HEK293 (cell line): ENCODE results near the gene STUB1.

Experiments
- BCL11B ChIP-seq: fragments of 450-650 bp; formaldehyde crosslinking; IDR thresholded peaks from 2 replicates; pipeline ENCODE4 v1.5.1; 2016; ENCODE audit warnings: low read depth, missing biosample characterization, missing genetic modification characterization
- GFI1B ChIP-seq: fragments of 450-650 bp; formaldehyde crosslinking; IDR thresholded peaks from 2 replicates; pipeline ENCODE4 v1.5.1; 2016; ENCODE audit warnings: missing biosample characterization, missing genetic modification characterization
- GLIS2 ChIP-seq: fragments of 450-650 bp; formaldehyde crosslinking; IDR thresholded peaks from 2 replicates; pipeline ENCODE4 v1.5.1; 2016; ENCODE audit warnings: missing biosample characterization, missing genetic modification characterization
- IKZF3 ChIP-seq: fragments of 450-650 bp; IDR thresholded peaks from 2 replicates; pipeline ENCODE4 v1.5.0; 2018; ENCODE audit warnings: missing biosample characterization, mild to moderate bottlenecking, missing genetic modification characterization, moderate library complexity
- REPIN1 ChIP-seq: fragments of 450-650 bp; formaldehyde crosslinking; IDR thresholded peaks from 2 replicates; pipeline ENCODE4 v1.5.1; 2017; ENCODE audit warnings: missing biosample characterization, missing genetic modification characterization, low read depth
- TCF7L2 ChIP-seq: IDR thresholded peaks from 2 replicates; pipeline ENCODE4 v1.6.1; 2011; ENCODE audit warnings: low read depth, mild to moderate bottlenecking, inconsistent platforms, low read length, moderate library complexity, borderline replicate concordance
- WT1 ChIP-seq: fragments of 450-650 bp; formaldehyde crosslinking; IDR thresholded peaks from 2 replicates; pipeline ENCODE4 v1.5.1; 2016; ENCODE audit warnings: missing biosample characterization, missing genetic modification characterization
- ZBTB21 ChIP-seq: fragments of 450-650 bp; formaldehyde crosslinking; IDR thresholded peaks from 2 replicates; pipeline ENCODE4 v1.5.1; 2017; ENCODE audit warnings: missing biosample characterization, missing genetic modification characterization
- ZBTB8A ChIP-seq: fragments of 450-650 bp; formaldehyde crosslinking; IDR thresholded peaks from 2 replicates; pipeline ENCODE4 v1.5.1; 2016; ENCODE audit warnings: missing biosample characterization, missing genetic modification characterization
- ZNF16 ChIP-seq: fragments of 450-650 bp; formaldehyde crosslinking; IDR thresholded peaks from 2 replicates; pipeline ENCODE4 v1.5.1; 2016; ENCODE audit warnings: low read depth, missing biosample characterization, missing genetic modification characterization
- ZNF302 ChIP-seq: fragments of 450-650 bp; formaldehyde crosslinking; IDR thresholded peaks from 2 replicates; pipeline ENCODE4 v1.5.1; 2016; ENCODE audit warnings: missing biosample characterization, missing genetic modification characterization, low read depth
- ZNF354C ChIP-seq: fragments of 450-650 bp; formaldehyde crosslinking; IDR thresholded peaks from 2 replicates; pipeline ENCODE4 v1.5.1; 2016; ENCODE audit warnings: missing biosample characterization, missing genetic modification characterization, low read depth, borderline replicate concordance
- ZNF394 ChIP-seq: fragments of 450-650 bp; formaldehyde crosslinking; IDR thresholded peaks from 2 replicates; pipeline ENCODE4 v1.5.1; 2016; ENCODE audit warnings: missing biosample characterization, missing genetic modification characterization, mild to moderate bottlenecking, moderate library complexity, borderline replicate concordance
- ZNF423 ChIP-seq: fragments of 450-650 bp; formaldehyde crosslinking; IDR thresholded peaks from 2 replicates; pipeline ENCODE4 v1.5.1; 2016; ENCODE audit warnings: missing biosample characterization, missing genetic modification characterization
- ZNF521 ChIP-seq: fragments of 450-650 bp; formaldehyde crosslinking; IDR thresholded peaks from 2 replicates; pipeline ENCODE4 v1.5.1; 2017; ENCODE audit warnings: missing biosample characterization, mild to moderate bottlenecking, missing genetic modification characterization
- ZNF596 ChIP-seq: fragments of 450-650 bp; IDR thresholded peaks from 2 replicates; pipeline ENCODE4 v1.5.0; 2018; ENCODE audit warnings: missing biosample characterization, mild to moderate bottlenecking, missing genetic modification characterization, moderate library complexity
- ZNF707 ChIP-seq: fragments of 450-650 bp; formaldehyde crosslinking; IDR thresholded peaks from 2 replicates; pipeline ENCODE4 v1.5.1; 2016; ENCODE audit warnings: missing biosample characterization, missing genetic modification characterization
- ZNF843 ChIP-seq: fragments of 450-650 bp; formaldehyde crosslinking; IDR thresholded peaks from 2 replicates; pipeline ENCODE4 v1.5.1; 2016; ENCODE audit warnings: missing biosample characterization, missing genetic modification characterization
- TF ChIP-seq, protein P1 (sequence below): fragments of 450-650 bp; formaldehyde crosslinking; IDR thresholded peaks from 2 replicates; pipeline ENCODE4 v1.5.1; 2017; ENCODE audit warnings: missing biosample characterization, missing genetic modification characterization
- TF ChIP-seq, protein P2 (sequence below): fragments of 450-650 bp; formaldehyde crosslinking; IDR thresholded peaks from 2 replicates; pipeline ENCODE4 v1.5.1; 2017; ENCODE audit warnings: missing biosample characterization, missing genetic modification characterization
- TF ChIP-seq, protein P3 (sequence below): IDR thresholded peaks from 2 replicates; pipeline ENCODE4 v1.6.1; 2011; ENCODE audit warnings: mild to moderate bottlenecking, low read depth, low read length, borderline replicate concordance
- TF ChIP-seq, protein P4 (sequence below): fragments of 450-650 bp; formaldehyde crosslinking; IDR thresholded peaks from 2 replicates; pipeline ENCODE4 v1.5.0; 2017; ENCODE audit warnings: missing biosample characterization, missing genetic modification characterization, borderline replicate concordance
- TF ChIP-seq, protein P5 (sequence below): fragments of 450-650 bp; IDR thresholded peaks from 2 replicates; pipeline ENCODE4 v1.5.1; 2018; ENCODE audit warnings: missing biosample characterization, missing genetic modification characterization
- TF ChIP-seq, protein P6 (sequence below): fragments of 450-650 bp; formaldehyde crosslinking; IDR thresholded peaks from 2 replicates; pipeline ENCODE4 v1.5.1; 2016; ENCODE audit warnings: missing biosample characterization, missing genetic modification characterization, borderline replicate concordance
- TF ChIP-seq, protein P7 (sequence below): fragments of 450-650 bp; formaldehyde crosslinking; IDR thresholded peaks from 2 replicates; pipeline ENCODE4 v1.5.1; 2016; ENCODE audit warnings: missing biosample characterization, missing genetic modification characterization

STUB1 gene

DNA sequence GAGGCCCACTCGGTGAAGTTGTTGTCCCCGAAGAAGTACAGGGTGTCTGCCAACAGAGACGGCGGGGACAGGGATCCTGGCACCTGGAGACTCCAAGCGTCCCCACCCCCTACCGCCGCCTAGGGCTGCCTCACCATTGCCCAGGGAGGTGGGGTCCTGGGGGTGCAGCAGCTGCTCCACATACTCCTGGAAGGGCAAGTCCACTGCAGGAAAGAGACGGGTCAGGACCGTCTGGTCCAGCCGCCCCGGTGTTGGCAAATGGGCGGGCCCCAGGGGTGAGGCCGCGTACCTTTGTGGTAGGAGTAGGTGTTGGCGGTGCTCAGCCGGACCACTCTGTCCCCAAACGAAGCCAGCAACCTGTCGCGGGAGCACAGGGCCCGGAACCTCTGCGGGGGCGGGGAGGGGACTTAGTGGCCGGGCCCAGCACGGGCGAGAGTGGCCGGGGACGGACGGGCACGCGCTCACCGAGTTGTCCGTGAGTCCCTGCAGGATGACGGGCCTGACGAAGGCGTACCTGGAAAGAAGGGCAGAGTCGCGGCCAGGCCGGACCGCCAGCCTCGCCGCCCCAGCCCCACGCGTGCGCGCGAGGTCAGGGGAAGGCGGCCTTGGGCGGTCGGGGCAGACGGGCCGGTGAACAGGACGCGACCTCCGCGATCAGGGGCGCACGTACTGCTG is 3.3 kb downstream of the STUB1 start (continued):
- TF ChIP-seq, protein P1, sequence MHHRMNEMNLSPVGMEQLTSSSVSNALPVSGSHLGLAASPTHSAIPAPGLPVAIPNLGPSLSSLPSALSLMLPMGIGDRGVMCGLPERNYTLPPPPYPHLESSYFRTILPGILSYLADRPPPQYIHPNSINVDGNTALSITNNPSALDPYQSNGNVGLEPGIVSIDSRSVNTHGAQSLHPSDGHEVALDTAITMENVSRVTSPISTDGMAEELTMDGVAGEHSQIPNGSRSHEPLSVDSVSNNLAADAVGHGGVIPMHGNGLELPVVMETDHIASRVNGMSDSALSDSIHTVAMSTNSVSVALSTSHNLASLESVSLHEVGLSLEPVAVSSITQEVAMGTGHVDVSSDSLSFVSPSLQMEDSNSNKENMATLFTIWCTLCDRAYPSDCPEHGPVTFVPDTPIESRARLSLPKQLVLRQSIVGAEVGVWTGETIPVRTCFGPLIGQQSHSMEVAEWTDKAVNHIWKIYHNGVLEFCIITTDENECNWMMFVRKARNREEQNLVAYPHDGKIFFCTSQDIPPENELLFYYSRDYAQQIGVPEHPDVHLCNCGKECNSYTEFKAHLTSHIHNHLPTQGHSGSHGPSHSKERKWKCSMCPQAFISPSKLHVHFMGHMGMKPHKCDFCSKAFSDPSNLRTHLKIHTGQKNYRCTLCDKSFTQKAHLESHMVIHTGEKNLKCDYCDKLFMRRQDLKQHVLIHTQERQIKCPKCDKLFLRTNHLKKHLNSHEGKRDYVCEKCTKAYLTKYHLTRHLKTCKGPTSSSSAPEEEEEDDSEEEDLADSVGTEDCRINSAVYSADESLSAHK (tag by site-specific recombination) = no peak
- TF ChIP-seq ZNF596 (tag by site-specific recombination) (peak; percentile 60), ZNF423 (tag by site-specific recombination) (no peak), ZBTB21 (tag by site-specific recombination) (no peak), BCL11B (tag by site-specific recombination) (peak; percentile 90), ZNF843 (tag by site-specific recombination) (peak; percentile 42; the same call in 1 of the 2 replicates), IKZF3 (tag by site-specific recombination) (peak; percentile 7; the same call in 1 of the 2 replicates), WT1 (peak; percentile 48), ZNF302 (no peak), ZNF521 (tag by site-specific recombination) (no peak), ZBTB8A (peak; percentile 4), ZNF707 (tag by site-specific recombination) (no peak; the same call in 1 of the 2 replicates), ZNF394 (tag by site-specific recombination) (peak; percentile 40; the same call in 1 of the 2 replicates), TCF7L2 (no peak), GFI1B (tag by site-specific recombination) (peak; percentile 4; the same call in 1 of the 2 replicates), REPIN1 (tag by site-specific recombination) (peak; percentile 16; the same call in 1 of the 2 replicates), ZNF354C (tag by site-specific recombination) (no peak), GLIS2 (tag by site-specific recombination) (peak; percentile 68; the same call in 1 of the 2 replicates), ZNF16 (tag by site-specific recombination) (no peak)
- TF ChIP-seq, protein P2, sequence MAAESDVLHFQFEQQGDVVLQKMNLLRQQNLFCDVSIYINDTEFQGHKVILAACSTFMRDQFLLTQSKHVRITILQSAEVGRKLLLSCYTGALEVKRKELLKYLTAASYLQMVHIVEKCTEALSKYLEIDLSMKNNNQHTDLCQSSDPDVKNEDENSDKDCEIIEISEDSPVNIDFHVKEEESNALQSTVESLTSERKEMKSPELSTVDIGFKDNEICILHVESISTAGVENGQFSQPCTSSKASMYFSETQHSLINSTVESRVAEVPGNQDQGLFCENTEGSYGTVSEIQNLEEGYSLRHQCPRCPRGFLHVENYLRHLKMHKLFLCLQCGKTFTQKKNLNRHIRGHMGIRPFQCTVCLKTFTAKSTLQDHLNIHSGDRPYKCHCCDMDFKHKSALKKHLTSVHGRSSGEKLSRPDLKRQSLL (tag by site-specific recombination) = no peak
- TF ChIP-seq, protein P3, sequence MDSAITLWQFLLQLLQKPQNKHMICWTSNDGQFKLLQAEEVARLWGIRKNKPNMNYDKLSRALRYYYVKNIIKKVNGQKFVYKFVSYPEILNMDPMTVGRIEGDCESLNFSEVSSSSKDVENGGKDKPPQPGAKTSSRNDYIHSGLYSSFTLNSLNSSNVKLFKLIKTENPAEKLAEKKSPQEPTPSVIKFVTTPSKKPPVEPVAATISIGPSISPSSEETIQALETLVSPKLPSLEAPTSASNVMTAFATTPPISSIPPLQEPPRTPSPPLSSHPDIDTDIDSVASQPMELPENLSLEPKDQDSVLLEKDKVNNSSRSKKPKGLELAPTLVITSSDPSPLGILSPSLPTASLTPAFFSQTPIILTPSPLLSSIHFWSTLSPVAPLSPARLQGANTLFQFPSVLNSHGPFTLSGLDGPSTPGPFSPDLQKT = no peak
- TF ChIP-seq, protein P4, sequence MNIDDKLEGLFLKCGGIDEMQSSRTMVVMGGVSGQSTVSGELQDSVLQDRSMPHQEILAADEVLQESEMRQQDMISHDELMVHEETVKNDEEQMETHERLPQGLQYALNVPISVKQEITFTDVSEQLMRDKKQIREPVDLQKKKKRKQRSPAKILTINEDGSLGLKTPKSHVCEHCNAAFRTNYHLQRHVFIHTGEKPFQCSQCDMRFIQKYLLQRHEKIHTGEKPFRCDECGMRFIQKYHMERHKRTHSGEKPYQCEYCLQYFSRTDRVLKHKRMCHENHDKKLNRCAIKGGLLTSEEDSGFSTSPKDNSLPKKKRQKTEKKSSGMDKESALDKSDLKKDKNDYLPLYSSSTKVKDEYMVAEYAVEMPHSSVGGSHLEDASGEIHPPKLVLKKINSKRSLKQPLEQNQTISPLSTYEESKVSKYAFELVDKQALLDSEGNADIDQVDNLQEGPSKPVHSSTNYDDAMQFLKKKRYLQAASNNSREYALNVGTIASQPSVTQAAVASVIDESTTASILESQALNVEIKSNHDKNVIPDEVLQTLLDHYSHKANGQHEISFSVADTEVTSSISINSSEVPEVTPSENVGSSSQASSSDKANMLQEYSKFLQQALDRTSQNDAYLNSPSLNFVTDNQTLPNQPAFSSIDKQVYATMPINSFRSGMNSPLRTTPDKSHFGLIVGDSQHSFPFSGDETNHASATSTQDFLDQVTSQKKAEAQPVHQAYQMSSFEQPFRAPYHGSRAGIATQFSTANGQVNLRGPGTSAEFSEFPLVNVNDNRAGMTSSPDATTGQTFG (tag by site-specific recombination) = no peak
- TF ChIP-seq, protein P5, sequence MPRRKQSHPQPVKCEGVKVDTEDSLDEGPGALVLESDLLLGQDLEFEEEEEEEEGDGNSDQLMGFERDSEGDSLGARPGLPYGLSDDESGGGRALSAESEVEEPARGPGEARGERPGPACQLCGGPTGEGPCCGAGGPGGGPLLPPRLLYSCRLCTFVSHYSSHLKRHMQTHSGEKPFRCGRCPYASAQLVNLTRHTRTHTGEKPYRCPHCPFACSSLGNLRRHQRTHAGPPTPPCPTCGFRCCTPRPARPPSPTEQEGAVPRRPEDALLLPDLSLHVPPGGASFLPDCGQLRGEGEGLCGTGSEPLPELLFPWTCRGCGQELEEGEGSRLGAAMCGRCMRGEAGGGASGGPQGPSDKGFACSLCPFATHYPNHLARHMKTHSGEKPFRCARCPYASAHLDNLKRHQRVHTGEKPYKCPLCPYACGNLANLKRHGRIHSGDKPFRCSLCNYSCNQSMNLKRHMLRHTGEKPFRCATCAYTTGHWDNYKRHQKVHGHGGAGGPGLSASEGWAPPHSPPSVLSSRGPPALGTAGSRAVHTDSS (tag by site-specific recombination) = no peak
- TF ChIP-seq, protein P6, sequence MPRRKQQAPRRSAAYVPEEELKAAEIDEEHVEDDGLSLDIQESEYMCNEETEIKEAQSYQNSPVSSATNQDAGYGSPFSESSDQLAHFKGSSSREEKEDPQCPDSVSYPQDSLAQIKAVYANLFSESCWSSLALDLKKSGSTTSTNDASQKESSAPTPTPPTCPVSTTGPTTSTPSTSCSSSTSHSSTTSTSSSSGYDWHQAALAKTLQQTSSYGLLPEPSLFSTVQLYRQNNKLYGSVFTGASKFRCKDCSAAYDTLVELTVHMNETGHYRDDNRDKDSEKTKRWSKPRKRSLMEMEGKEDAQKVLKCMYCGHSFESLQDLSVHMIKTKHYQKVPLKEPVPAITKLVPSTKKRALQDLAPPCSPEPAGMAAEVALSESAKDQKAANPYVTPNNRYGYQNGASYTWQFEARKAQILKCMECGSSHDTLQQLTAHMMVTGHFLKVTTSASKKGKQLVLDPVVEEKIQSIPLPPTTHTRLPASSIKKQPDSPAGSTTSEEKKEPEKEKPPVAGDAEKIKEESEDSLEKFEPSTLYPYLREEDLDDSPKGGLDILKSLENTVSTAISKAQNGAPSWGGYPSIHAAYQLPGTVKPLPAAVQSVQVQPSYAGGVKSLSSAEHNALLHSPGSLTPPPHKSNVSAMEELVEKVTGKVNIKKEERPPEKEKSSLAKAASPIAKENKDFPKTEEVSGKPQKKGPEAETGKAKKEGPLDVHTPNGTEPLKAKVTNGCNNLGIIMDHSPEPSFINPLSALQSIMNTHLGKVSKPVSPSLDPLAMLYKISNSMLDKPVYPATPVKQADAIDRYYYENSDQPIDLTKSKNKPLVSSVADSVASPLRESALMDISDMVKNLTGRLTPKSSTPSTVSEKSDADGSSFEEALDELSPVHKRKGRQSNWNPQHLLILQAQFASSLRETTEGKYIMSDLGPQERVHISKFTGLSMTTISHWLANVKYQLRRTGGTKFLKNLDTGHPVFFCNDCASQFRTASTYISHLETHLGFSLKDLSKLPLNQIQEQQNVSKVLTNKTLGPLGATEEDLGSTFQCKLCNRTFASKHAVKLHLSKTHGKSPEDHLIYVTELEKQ (tag by site-specific recombination) = peak; percentile 11; the same call in 1 of the 2 replicates
- TF ChIP-seq, protein P7, sequence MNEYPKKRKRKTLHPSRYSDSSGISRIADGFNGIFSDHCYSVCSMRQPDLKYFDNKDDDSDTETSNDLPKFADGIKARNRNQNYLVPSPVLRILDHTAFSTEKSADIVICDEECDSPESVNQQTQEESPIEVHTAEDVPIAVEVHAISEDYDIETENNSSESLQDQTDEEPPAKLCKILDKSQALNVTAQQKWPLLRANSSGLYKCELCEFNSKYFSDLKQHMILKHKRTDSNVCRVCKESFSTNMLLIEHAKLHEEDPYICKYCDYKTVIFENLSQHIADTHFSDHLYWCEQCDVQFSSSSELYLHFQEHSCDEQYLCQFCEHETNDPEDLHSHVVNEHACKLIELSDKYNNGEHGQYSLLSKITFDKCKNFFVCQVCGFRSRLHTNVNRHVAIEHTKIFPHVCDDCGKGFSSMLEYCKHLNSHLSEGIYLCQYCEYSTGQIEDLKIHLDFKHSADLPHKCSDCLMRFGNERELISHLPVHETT = no peak; the same call in none of the 2 replicates
